GM21825 (cell line): ENCODE measurements around the gene KLF13.

Experiments used
- ATAC-seq: cut with Tn5 transposase; IDR thresholded peaks from one replicate; pipeline ENCODE4 v1.9.1; 2021; ENCODE audit warnings: mild to moderate bottlenecking, moderate library complexity; ENCODE audit not compliant: unreplicated experiment

The KLF13 gene

GRCh38 chr15:31330836-31331235, 4.2 kb downstream of the KLF13 start:
- no peak for ATAC-seq

DNA sequence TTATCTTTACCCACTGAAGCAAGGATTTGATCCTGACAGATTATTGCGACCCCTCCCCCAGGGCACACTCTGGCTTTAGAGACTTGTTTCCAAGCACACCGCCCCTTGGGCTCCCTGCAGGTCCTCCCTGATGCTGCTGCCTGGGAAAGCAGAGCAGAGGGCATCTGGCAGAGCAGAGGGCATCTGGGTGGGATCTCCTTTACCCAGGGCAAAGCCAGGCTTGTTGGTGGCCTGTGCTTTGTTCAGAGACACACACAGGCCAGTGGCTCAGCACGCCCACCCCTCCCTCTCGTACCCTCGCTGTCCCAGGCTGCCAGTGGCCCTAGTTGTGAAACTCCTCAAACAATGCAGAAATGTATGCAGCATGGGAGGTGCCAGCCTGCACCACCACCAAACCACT, 4.8 kb downstream of the KLF13 start:
- ATAC-seq = no peak

DNA sequence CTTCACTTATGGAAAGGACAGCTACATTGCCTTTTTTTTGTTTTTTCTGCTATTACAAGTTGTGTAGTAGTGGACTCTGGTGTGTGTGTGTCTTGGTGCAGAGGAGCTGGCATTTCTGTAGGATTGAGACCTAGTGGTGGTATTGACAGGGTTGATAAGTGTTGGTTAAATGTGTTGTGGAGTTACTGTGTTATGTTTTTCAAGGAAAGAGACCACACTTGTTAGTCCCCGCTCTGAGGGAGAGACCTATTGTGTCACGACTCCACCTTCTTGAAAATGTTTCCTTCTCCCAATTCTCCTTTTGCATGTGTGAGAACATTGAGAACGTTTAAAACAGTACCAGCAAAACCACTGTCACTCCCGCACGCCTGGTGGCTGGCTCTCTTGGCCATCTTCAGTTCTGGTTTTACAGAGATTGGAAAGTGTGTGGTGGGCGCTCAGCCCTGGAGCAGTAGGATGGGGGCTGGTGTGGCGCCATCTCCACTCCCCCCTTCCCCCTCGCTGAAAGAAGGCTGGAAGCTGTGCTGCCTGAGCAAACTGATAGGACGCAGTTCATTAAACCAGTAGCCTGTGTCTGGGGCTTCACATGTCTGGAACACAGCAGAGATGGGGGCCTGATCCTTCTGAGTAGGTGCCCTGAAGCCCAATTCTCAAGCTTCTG, 5.5 kb downstream of the KLF13 start:
- no peak for ATAC-seq

- ATAC-seq = no peak
Observed at GRCh38 chr15:31332681-31333071, 6.0 kb downstream of the KLF13 start.

DNA sequence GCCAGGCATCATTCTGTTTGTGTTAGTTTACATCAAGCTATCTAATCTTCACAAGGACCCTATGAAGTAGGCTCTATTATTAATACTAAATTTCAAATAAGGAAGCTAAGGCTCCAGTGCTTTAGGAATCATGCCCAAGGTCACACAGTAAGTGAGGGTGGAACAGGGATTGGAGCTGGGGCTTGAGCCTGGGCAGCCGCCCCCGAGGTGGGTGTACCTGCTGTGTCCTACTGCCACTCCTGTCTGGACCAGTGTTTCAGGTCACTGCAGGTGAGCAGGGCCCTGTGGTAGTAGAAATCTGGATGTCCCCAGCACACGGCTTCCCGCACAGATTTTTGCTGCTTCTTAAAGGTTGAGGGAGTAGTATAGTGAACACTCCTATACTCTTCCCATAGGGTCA, 6.5 kb downstream of the KLF13 start:
- ATAC-seq = no peak

DNA sequence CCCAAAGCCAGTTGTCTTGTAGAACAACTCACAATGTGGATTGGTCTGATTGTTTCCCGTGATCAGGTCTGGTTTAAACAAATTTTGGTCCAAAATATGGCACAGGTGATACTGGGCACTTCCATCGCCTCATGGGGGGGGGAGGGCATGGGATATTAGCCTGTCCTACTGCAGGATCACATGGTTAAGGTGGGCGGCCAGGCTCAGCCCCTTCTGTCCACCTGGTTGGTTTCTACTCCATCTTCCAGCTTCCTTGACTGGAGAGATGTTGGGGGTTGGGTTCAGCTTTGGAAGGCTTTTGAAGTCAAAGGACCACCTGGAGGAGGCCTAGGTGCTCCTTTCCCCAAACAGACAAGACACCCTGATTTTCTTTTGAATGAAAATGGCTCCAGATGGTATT, 7.2 kb downstream of the KLF13 start:
- ATAC-seq = no peak

DNA sequence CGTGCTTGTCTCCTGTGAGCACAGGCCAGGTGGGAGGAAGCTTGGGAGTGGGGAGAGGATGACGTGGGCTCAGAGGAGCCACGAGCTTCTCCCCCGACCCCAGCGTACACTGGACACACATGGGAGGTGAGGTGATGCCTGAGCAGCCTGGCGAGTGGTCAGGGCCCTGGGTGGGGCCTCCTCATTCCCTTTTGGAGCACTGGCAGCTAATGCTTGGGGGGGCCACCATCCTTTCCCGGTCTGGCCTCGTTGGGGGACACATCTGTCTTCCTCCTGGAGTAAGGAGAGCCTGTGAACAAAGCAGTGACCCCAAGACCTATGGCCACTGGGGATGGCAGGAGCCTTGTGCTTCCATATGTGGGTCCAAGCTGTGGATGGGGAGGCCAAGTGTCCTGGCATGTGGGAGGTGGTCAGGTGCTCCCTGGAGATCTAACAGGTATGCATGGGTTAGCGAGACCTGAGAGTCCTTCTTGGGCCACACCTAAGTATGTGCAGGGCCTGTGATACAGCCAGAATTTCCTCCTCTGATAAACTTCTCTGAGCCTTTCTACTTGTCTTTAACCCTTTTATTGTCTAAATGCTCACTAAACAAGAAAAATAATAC, 9.5 kb downstream of the KLF13 start:
- no peak for ATAC-seq

DNA sequence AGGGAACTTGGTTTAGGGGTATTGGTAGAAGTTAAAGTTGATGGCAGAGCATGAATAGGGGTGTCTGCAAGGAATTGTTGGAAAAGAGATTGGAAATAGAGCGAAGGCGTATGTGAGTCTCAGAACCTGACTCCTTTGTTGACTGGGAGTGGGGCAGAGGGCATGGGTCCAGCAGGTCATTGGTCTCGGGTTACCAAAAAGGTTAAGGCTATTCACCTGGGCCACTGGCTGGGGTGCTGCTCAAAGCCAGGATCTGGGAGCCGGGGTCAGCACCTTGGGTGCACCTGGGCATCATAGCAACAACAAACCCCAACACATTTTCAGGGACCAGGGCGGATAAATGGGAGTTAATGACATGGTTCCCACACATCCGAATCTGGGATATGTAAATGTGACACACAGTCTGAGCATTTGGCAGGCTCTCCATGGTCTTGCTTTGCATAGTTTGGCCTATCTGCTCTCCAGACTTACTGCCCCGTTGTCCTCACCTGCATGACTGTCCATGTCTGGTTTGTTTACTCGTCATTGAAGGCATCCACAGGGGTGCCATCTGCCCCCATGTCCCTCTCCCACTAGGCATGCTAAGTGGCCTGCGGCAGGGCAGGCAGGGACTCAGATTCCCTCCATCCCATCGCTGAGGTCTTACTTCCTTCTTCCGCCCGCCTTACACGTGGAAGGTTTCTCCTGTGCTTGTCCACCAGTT, 10.1 kb downstream of the KLF13 start:
- ATAC-seq = no peak

GRCh38 chr15:31337352-31338031, 10.9 kb downstream of the KLF13 start:
- ATAC-seq = no peak

- ATAC-seq = peak; percentile 42
Observed at GRCh38 chr15:31338318-31338878, 11.8 kb downstream of the KLF13 start.

GRCh38 chr15:31338879-31339557, 12.4 kb downstream of the KLF13 start:
- ATAC-seq = peak; percentile 53

- no peak for ATAC-seq
Observed at GRCh38 chr15:31339558-31339895, 12.9 kb downstream of the KLF13 start.

GRCh38 chr15:31340047-31340446, 13.4 kb downstream of the KLF13 start:
- no peak for ATAC-seq

GRCh38 chr15:31340592-31340991, 14.0 kb downstream of the KLF13 start:
- no peak for ATAC-seq

DNA sequence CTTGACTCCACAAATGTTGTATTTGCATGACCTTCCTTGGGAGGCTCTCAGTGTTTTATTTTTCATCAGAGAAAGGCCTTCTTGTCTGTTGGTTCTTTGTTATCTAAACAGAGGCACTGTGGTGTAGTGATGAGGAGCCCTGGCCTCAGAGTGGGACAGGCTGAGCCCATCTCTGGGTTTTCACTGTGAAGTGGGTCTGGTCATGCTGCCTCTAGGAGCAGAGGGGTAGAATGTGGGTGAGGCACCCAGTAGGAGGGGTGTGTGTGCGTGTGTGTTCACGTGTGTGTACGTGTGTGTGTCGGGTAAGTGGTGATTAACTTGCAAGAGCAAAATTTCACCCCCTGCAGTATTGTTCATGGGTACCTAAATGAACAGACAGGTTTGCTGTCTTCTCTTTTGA, 14.4 kb downstream of the KLF13 start:
- no peak for ATAC-seq

DNA sequence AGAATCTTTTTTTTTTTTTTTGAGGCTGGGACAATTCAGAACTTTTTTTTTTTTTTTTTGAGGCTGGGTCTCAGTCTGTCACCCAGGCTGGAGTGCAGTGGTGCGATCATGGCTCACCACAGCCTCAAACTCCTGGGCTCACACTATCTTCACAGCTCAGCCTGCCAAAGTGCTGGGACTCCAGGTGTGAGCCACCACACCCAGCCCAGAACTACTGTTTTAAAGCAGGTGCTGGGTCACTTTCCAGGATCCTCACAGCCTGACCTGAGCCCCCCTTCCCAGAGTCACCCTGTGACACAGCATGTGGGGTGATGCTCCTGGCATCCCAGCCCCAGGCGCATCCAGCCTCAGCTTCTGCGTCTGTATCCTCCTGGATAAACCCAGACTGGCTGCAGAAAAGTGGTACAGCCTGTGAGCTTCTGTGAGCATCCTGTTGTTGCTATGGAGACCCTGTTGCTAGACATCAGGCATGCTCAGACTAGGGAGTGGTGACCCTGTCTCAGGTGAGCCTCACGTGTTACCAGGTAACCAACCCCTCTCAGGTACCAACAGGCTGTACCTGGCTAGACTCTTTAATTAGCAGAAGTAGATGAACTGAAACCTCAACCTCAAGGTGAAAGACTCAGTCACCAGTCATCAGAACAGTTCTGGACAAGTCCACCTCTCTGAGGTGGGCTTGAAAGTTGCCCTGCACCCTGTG, 15.0 kb downstream of the KLF13 start:
- no peak for ATAC-seq

- no peak for ATAC-seq
Observed at GRCh38 chr15:31342381-31342780, 15.7 kb downstream of the KLF13 start.

DNA sequence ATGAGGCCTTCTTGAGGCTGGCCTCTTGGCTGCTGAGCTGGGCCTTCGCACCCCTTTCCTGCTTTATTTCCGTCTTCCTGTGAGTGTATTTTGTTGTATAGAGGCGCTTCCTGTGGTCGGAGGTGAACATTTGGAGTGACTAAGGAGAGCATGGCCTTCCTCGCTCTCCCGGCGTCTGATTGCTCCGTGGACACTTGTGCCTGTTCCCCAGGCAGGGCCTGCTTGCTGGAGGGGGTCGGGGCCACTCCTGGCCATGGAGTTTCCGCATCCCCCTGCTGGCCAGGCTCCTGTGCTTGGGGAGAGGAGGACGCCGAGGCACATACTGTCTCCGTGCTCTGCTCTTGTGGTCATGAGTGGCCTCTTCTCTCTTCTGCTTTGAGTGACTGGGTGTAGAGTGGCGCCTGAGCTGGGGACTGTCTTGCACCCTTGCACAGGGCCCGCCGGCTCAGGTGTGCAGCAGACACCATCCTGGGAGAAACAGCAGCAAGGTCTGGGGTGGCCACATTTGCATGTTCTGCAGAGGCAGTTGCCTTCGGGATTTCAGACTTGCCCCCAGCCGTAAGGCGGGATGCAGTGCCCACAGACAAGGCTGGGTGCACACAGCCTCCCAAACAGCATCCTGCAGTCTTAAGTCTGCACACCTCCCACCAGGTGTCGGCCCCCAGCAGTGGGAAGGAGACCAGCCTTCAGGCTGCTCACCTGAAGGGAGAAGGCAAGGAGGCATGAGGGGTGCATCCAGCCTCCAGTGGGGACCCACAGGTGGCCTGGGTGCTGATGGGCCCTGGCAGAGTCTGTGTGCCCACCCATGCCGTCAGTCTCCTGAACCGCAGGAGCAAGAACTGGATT, 16.4 kb downstream of the KLF13 start:
- ATAC-seq = no peak

- no peak for ATAC-seq
Observed at GRCh38 chr15:31343831-31344230, 17.2 kb downstream of the KLF13 start.

- ATAC-seq = no peak
Observed at GRCh38 chr15:31344266-31344665, 17.6 kb downstream of the KLF13 start.
